MM.1S (cell line): ENCODE measurements around the gene KRTAP4-2.

Experiments used
- CTCF ChIP-seq: fragments of 300-600 bp; sonication (generic); IDR thresholded peaks from 2 replicates; pipeline ENCODE4 v1.5.1; 2016; ENCODE audit warnings: antibody characterized with exemption, low read length, mixed read lengths
- EZH2phosphoT487 ChIP-seq: fragments of 300-600 bp; sonication (generic); IDR thresholded peaks from 2 replicates; pipeline ENCODE4 v1.6.1; 2018; ENCODE audit warnings: antibody characterized with exemption, low read length

- TF ChIP-seq CTCF (no peak), EZH2phosphoT487 (no peak)
These were observed 26.5 kb downstream of the KRTAP4-2 start for GRCh38 chr17:41151525-41151924.
